PC-9 (cell line): ENCODE data around the gene ZNF512B. TPM values are rescaled to one million over a fixed set of nuclear protein-coding genes. Genes with fewer than 3 reads are reported as not detected.

Experiments used
- BruUV-seq: library from RNA; stranded (reverse); fragments of 400-500 nt; replicated peaks from 2 replicates; lab custom pipeline; 2021; lab: Mats Ljungman, UMichigan
- CTCF ChIA-PET: fragments of 300-600 bp; sonication (Branson Sonifier 250); formaldehyde crosslinking; loops from one replicate; lab custom pipeline; 2022; ENCODE audit warnings: antibody characterized with exemption; lab: Charles Lee
- POLR2A ChIA-PET: fragments of 300-600 bp; sonication (Branson Sonifier 250); formaldehyde crosslinking; loops from one replicate; lab custom pipeline; 2022; ENCODE audit warnings: antibody characterized with exemption; ENCODE audit not compliant: unreplicated experiment; lab: Charles Lee
- DNase-seq, 2 experiments: peaks; one replicate each; pipeline versions ENCODE4 v3.0.0 to v3.0.0-alpha.2; 2015 to 2022; ENCODE audit warnings: mixed read lengths in 1 of 2
- H2AFZ ChIP-seq: fragments of 200-600 bp; sonication (generic); 2 replicates; pipeline ENCODE4 v1.8.1; 2017; ENCODE audit warnings: antibody characterized with exemption
- H3F3A ChIP-seq: fragments of 200-600 bp; sonication (generic); 2 replicates; pipeline ENCODE4 v1.8.1; 2017; ENCODE audit warnings: antibody characterized with exemption, mild to moderate bottlenecking, low read depth; ENCODE audit not compliant: insufficient read depth
- H3K27ac ChIP-seq: fragments of 200-600 bp; sonication (generic); 2 replicates; pipeline ENCODE4 v1.6.1; 2016; ENCODE audit warnings: mixed run types
- H3K27me3 ChIP-seq: fragments of 200-600 bp; sonication (generic); 2 replicates; pipeline ENCODE4 v1.6.1; 2016; ENCODE audit warnings: low read depth, mixed run types; ENCODE audit not compliant: insufficient read depth
- H3K36me3 ChIP-seq: fragments of 200-600 bp; sonication (generic); 2 replicates; pipeline ENCODE4 v1.6.1; 2016; ENCODE audit warnings: low read depth, mixed run types
- H3K4me1 ChIP-seq: fragments of 200-600 bp; sonication (generic); replicated peaks from 2 replicates; pipeline ENCODE4 v1.6.1; 2016; ENCODE audit warnings: mixed run types; ENCODE audit not compliant: insufficient read depth
- H3K4me2 ChIP-seq: fragments of 200-600 bp; sonication (generic); 2 replicates; pipeline ENCODE4 v1.6.1; 2017; ENCODE audit warnings: mixed run types
- H3K4me3 ChIP-seq: fragments of 200-600 bp; sonication (generic); 2 replicates; pipeline ENCODE4 v1.6.1; 2016; ENCODE audit warnings: mixed run types
- H3K79me2 ChIP-seq: fragments of 200-600 bp; sonication (generic); 2 replicates; pipeline ENCODE4 v1.6.1; 2017; ENCODE audit warnings: low read depth, mixed run types
- H3K9me2 ChIP-seq: fragments of 200-600 bp; sonication (generic); 2 replicates; pipeline ENCODE4 v1.8.1; 2017; ENCODE audit warnings: mild to moderate bottlenecking; ENCODE audit not compliant: insufficient read depth
- H3K9me3 ChIP-seq: fragments of 200-600 bp; sonication (generic); 2 replicates; pipeline ENCODE4 v1.8.1; 2016; ENCODE audit warnings: low read depth; ENCODE audit not compliant: insufficient read depth
- H4K20me1 ChIP-seq: fragments of 200-600 bp; sonication (generic); 2 replicates; pipeline ENCODE4 v1.8.1; 2017; ENCODE audit not compliant: insufficient read depth
- EZH2 ChIP-seq: fragments of 200-600 bp; sonication (generic); IDR thresholded peaks from 2 replicates; pipeline ENCODE4 v1.8.0; 2017; ENCODE audit warnings: antibody characterized with exemption, low read depth
- intact Hi-C: fragments of 100-400 bp; cut with micrococcal nuclease; formaldehyde crosslinking; loops from one replicate; pipeline ENCODE4 v1.10.0; 2022; ENCODE audit not compliant: unreplicated experiment
- total RNA-seq: library from RNA; stranded (reverse); gene quantifications from 2 replicates; pipeline ENCODE4 v1.2.3, GENCODE V29; 2021
- TF ChIP-seq, protein P1 (sequence below): fragments of 200-600 bp; sonication (generic); conservative IDR thresholded peaks from 2 replicates; pipeline ENCODE4 v1.6.1; 2017; ENCODE audit warnings: mixed run types, antibody characterized with exemption, mild to moderate bottlenecking, moderate library complexity

ZNF512B gene
- total RNA-seq, 1 experiment from 2014 or later, result 28.1 TPM

DNA sequence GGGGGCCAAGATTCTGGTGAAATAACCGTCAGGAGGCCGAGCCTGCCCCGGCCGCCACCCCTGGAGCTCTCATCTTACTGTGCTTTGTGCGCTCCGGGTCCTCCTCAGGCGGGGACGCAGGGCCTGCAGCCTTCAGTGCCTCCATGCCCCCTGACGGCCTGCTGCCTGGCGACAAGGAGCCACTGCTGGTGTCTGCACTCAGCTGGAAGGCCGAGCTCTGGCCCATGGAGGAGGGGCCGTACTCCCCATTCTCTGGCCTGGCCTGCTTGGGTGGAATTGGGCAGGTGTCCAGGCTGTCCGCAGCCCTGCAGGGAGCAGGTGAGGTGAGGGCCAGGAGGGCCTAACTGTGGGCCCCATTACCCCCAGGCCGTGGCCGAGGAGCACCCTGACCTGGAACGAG, 5.3 kb downstream of the ZNF512B start:
- Histone ChIP-seq H3K4me3 (no peak overlapping the region), H2AFZ (no peak overlapping the region), H3K4me2 (no peak overlapping the region), H3F3A (no peaks in the 10 kb centered on the region; the same call in 1 of the 2 replicates), H3K79me2 (peaks cover 20% of the 10 kb centered on the region), H3K27ac (no peak overlapping the region), H3K36me3 (peaks cover 11% of the 10 kb centered on the region; the same call in 1 of the 2 replicates), H3K27me3 (no peaks in the 10 kb centered on the region), H3K9me2 (no peaks in the 10 kb centered on the region), H3K4me1 (peaks cover 7% of the 10 kb centered on the region; the same call in 1 of the 2 replicates), H3K9me3 (no peaks in the 10 kb centered on the region), H4K20me1 (peaks cover 5% of the 10 kb centered on the region; the same call in 1 of the 2 replicates)
- no peak for TF ChIP-seq EZH2
- TF ChIP-seq, protein P1, sequence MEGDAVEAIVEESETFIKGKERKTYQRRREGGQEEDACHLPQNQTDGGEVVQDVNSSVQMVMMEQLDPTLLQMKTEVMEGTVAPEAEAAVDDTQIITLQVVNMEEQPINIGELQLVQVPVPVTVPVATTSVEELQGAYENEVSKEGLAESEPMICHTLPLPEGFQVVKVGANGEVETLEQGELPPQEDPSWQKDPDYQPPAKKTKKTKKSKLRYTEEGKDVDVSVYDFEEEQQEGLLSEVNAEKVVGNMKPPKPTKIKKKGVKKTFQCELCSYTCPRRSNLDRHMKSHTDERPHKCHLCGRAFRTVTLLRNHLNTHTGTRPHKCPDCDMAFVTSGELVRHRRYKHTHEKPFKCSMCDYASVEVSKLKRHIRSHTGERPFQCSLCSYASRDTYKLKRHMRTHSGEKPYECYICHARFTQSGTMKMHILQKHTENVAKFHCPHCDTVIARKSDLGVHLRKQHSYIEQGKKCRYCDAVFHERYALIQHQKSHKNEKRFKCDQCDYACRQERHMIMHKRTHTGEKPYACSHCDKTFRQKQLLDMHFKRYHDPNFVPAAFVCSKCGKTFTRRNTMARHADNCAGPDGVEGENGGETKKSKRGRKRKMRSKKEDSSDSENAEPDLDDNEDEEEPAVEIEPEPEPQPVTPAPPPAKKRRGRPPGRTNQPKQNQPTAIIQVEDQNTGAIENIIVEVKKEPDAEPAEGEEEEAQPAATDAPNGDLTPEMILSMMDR, result no peak
- CTCF ChIA-PET, result interaction anchor here (0.6 kb wide), 1 partner anchor 9 kb away, joined by 3 read pairs; no protein-coding TSS in a partner anchor
- intact Hi-C loops, result no loop called here
- POLR2A ChIA-PET, result no interaction called here
- no peak for DNase-seq
- BruUV-seq, result no TSS peak

DNA sequence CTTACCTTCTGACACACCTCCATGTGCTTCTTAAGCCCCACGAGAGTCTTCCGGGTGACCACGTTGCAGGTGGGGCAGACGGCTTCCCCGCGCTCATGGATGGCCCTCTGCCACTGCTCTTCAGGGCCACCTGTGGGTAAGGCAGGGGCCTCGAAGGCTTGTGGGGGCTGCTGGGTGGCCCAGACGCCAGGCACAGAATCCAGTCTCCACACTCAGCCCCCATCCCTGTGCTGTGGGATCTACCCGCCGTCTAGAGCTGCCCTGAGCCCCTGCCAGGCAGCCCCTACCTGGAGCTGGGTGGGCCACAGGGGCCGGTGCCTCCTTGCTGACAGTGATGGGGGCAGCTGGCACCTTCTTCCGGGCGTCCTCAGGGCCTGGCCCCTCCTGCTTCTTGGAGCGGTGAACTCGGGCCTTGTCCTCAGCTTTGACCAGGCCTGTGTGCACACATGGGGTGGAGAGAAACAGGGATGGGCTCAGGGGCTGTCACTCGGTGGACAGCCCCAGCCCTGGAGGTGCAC, 5.9 kb downstream of the ZNF512B start:
- intact Hi-C loops, result no loop called here
- Histone ChIP-seq H4K20me1 (peaks cover 4% of the 10 kb centered on the region; the same call in 1 of the 2 replicates), H3K9me2 (no peaks in the 10 kb centered on the region), H3K9me3 (no peaks in the 10 kb centered on the region), H3K4me3 (no peak overlapping the region), H3K27ac (no peak overlapping the region), H3K27me3 (no peaks in the 10 kb centered on the region), H3K79me2 (peaks cover 15% of the 10 kb centered on the region), H3K36me3 (peaks cover 11% of the 10 kb centered on the region; the same call in 1 of the 2 replicates), H3K4me2 (no peak overlapping the region), H3K4me1 (peaks cover 7% of the 10 kb centered on the region; the same call in 1 of the 2 replicates), H3F3A (peaks cover 4% of the 10 kb centered on the region; the same call in 1 of the 2 replicates), H2AFZ (no peak overlapping the region)
- CTCF ChIA-PET, result interaction anchor here (0.6 kb wide), 1 partner anchor 10 kb away, joined by 3 read pairs; no protein-coding TSS in a partner anchor
- no peak for DNase-seq
- BruUV-seq, result no TSS peak
- POLR2A ChIA-PET, result no interaction called here
- TF ChIP-seq, protein P1, result no peak
- TF ChIP-seq EZH2, result no peak

DNA sequence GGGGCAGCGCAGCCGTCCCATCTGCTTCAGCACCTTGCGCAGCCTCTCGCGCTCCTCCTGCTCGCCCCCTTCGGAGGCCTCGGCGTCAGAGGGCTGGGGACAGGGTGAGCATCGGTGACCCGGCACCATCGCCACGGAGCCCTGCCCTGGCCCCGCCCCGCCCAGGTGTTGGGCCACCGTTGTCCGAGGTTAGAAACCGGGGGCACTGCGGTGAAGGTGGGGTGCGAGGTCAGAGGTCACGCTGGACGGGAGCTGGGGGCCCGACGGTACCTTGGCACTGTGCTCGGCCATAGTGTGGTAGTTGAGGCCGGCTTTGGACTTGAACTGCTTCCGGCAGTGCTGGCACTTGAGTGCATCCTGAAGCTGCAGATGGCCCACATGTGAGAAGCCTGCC, 6.4 kb downstream of the ZNF512B start:
- no TSS peak for BruUV-seq
- H3F3A ChIP-seq, result peaks cover 8% of the 10 kb centered on the region; the same call in 1 of the 2 replicates
- no peaks in the 10 kb centered on the region for H3K27me3 ChIP-seq
- TF ChIP-seq, protein P1, result no peak
- no peak for TF ChIP-seq EZH2
- H3K4me1 ChIP-seq, result peaks cover 4% of the 10 kb centered on the region; the same call in 1 of the 2 replicates
- H3K36me3 ChIP-seq, result peaks cover 11% of the 10 kb centered on the region; the same call in 1 of the 2 replicates
- POLR2A ChIA-PET, result no interaction called here
- no peak overlapping the region for H3K4me3 ChIP-seq
- intact Hi-C loops, result no loop called here
- no peak overlapping the region for H2AFZ ChIP-seq
- CTCF ChIA-PET, result no interaction called here
- H3K27ac ChIP-seq, result no peak overlapping the region
- peaks cover 10% of the 10 kb centered on the region for H3K79me2 ChIP-seq
- H3K4me2 ChIP-seq, result no peak overlapping the region
- H3K9me2 ChIP-seq, result no peaks in the 10 kb centered on the region
- H4K20me1 ChIP-seq, result no peaks in the 10 kb centered on the region
- H3K9me3 ChIP-seq, result no peaks in the 10 kb centered on the region
- no peak for DNase-seq
